Measurements from ENCODE around the gene TSHZ3.

Gene TSHZ3

GRCh38 chr19:31349160-31349881 lies at the start of gene TSHZ3:
Gene TSHZ3 (minus strand): TSS chr19:31349436. CDS start chr19:31349219, 217 bp downstream.
- DNase-seq (ENCODE audit: extremely low read depth in 1 of 2, low read depth in 1 of 2): no peak

DNA sequence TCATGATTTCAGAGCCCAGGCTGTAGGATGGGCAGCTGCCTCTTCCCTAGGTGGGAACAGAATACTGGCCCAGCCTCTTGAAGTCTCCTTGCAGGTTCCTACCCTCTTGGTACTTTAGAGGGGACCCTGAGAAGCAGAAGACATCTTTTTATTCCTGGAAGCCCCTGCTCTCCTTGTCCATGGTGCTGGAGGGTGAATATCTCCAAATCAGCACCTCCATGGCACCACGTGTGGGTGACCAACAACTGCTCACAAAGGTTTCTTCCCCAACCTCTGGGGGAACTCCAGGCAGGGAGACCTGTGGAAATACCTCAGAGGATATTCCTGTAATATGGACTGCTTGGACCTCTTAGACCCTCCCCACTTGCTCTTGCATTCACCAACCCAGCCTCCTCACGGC lies 48.1 kb upstream of the TSHZ3 start:
- no peak for DNase-seq (ENCODE audit: extremely low read depth in 1 of 2, low read depth in 1 of 2)

DNA sequence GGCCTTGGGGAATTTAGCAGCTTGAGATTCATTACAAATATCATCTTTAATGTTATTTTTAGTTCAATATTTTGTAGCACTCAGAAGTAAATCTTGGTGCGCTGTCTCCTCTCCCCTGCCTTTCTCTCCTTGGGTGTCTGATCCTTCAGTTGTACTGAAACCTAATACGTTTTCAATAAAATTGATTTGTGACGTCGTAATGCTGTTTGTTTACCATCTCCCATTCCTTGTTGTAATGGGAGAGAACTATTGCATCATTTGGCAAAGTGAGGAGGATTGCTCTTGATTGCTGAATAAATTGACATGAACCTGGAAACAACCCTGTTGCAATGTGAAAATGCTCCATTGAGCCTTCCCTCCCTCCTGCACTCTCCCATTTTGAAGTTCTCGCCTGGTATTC lies 43.2 kb upstream of the TSHZ3 start:
- no peak for DNase-seq (ENCODE audit: extremely low read depth in 1 of 2, low read depth in 1 of 2)

DNA sequence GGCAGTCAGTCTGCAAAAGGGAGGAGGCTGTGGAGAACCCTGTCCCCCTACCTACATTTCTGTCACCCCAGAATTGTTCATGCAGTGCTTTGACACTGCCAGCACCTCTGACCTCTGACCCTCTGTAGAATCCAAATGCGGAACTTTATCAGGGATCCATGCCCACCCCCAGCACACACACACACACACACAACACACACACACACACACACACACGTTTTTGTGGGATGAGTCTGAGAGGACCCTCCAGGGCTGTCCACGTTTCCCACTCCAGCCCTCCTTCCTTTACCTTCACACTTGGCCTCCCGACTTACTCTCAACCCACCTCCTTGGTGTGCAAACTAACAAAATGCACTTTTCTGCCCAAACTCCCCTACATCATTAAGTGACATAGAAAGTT lies 42.3 kb upstream of the TSHZ3 start:
- DNase-seq (ENCODE audit: extremely low read depth in 1 of 2, low read depth in 1 of 2): no peak

- DNase-seq (ENCODE audit: extremely low read depth in 1 of 2, low read depth in 1 of 2): no peak
Measured at GRCh38 chr19:31390711-31391110, 41.5 kb upstream of the TSHZ3 start.

GRCh38 chr19:31389874-31390273 lies 40.6 kb upstream of the TSHZ3 start:
- DNase-seq (ENCODE audit: extremely low read depth in 1 of 2, low read depth in 1 of 2): no peak

DNA sequence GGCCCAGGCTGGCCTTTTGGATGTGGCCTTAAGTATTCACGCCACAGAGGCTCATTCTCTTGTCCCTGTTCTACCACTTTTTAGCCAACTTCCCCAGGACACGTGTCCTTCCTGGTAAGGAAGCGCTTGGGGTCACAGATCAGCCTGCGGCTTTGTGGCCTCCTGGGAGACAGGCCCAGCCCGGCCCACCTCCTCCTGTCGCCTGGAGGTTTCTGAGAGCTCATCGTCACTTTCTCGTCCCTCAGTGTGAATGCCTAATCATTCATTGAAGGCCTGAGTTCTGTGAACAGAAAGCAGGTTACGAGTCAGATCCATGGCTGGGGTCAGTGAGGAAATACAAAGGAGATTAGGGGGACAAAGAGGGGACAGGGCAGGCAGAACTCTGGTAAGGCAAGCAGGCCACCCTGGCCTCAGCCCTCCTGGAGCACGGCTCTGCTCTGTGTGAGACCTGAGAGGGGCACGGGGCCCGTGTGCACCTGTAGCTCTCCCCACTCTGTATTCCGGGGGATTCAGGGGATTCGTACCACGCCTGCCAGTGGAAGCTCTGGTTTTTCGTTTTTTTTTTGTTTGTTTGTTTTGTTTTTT lies 38.6 kb upstream of the TSHZ3 start:
- DNase-seq (ENCODE audit: extremely low read depth in 1 of 2, low read depth in 1 of 2): no peak

DNA sequence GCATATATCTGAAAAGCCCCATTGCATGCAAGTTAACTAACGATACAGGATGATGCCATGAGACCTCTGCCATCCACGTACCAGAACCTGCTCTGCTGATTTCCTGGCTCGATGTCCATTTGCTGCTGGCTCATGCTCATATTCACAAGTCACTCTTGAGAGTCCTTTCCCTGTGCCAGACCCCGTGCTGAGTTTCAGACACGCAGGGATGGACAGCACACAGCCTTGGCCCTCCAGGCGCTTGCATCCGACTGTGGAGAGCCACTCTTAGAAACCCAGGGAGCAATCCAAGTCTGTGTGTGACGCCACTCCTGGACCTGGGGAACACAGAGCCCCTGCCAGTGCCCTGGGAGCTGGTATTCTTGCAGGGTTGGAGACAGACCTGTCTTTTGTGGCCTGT lies 37.6 kb upstream of the TSHZ3 start:
- DNase-seq (ENCODE audit: extremely low read depth in 1 of 2, low read depth in 1 of 2): no peak

DNA sequence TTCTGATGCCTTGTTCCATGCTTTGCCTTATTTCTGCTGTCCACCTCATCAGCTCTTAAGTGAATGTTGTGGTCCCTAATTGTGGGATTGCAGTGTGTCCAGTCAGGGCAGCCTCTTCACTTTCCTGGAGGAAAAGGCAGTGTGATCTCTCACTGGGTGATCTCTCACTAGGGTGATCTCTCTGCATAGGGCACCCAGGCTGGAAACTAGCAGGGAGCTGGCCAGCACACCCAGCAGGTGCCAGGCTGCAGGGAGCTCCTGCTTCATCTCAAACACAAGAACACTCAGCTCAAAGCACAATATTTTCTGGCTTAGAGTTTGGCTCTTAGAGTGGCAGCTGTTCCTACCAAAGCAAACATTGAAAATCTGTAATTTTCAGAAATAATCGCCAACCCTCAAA lies 36.5 kb upstream of the TSHZ3 start:
- no peak for DNase-seq (ENCODE audit: extremely low read depth in 1 of 2, low read depth in 1 of 2)

GRCh38 chr19:31383553-31383952 lies 34.3 kb upstream of the TSHZ3 start:
- no peak for DNase-seq (ENCODE audit: extremely low read depth in 1 of 2, low read depth in 1 of 2)

DNA sequence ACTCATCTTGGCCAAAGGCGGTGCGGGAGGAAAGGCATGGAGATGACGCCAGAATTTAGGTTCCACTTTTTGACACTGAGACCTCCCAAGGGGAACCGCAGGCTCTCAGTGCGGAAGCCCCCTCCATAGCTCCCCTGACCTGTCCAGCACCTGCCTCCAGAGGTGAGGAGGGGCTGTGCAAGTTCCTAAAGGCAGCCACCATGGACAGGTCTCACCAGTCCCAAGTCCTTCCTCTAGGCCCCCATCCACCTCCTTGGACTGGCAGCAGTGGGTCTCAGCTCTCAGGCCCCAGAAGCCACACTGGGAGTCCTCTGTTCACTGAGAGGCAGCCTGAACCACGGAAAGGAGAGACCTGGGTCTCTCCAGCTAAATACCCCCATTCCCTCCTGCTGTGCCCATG lies 31.6 kb upstream of the TSHZ3 start:
- DNase-seq (ENCODE audit: extremely low read depth in 1 of 2, low read depth in 1 of 2): no peak

GRCh38 chr19:31378404-31378803 lies 29.2 kb upstream of the TSHZ3 start:
- DNase-seq (ENCODE audit: extremely low read depth in 1 of 2, low read depth in 1 of 2): no peak

DNA sequence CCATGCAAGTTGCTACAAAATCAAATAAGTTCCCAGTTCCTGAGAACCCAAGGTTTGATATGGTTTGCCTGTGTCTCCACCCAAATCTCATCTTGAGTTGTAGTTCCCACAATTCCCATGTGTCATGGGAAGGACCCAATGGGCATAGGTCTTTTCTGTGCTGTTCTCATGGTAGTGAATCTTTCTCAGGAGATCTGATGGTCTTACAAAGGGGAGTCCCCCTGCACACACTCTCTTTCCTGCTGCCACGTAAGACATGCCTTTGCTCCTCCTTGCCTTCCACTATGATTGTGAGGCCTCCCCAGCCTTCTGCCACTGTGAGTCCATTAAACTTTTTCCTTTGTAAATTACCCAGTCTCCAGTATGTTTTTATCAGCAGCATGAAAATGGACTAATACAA lies 28.5 kb upstream of the TSHZ3 start:
- DNase-seq (ENCODE audit: extremely low read depth in 1 of 2, low read depth in 1 of 2): no peak

DNA sequence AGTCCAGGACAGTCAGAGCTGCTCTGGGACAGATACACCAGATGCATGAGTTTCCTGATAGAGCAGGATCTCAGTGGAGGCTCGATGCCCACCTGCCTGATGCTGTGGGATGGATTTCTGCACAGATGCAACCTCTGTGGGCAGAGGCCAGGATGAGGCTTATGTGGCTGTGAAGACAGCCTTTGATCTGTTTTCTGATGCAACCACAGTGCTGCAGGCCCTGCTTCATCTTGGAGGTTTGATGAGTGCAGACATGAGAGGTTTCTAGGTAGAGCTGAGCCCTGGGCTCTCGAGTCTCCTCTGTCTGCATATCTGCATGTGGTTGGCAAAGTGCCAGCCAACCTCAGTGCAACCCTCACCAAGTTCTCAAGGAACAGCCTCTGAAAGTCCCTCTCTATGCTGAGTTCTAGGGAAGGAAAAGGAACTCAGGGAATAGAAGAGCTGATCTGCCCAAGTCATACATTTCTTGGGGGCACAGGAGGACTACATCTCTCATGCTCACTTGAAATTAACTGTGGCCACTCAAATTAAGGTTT lies 23.1 kb upstream of the TSHZ3 start:
- no peak for DNase-seq (ENCODE audit: extremely low read depth in 1 of 2, low read depth in 1 of 2)

DNA sequence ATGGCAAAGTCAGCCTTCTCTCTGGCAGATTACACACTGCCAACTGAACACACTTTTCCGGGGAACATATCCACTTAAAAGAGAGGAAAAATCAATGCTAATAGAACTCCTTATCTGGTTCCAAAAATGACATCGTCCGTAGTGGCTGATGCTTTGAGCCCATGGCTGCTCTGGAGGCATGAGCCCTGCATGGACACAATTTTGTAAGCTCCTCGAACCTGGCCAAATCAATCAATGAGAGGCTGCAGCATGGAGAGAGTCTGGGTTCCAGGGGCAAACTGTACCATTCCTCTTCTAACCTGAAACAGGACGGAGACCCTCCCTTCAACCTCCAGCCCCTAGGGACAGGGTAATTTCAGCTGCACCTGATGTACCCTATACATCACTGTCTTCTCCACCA lies 21.0 kb upstream of the TSHZ3 start:
- no peak for DNase-seq (ENCODE audit: extremely low read depth in 1 of 2, low read depth in 1 of 2)

DNA sequence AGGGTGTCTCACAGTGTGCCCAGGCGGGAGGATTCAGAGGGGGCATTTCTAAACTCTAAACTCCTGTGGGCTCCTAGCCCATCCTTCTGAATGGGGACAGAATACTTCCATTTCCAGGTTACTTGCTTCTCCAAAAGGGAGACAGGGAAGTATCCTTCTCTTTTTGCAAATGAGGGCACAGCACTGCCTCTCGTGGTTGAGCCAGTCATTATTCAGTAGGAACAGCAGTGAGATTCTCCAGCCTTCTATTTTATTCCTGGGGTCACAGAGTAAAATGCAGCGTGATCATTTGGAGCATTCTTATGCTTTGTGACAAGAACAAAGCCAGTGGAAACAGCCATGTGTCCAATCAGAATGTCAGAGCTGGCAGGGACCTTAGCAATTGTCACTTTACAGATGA lies 15.7 kb upstream of the TSHZ3 start:
- DNase-seq (ENCODE audit: extremely low read depth in 1 of 2, low read depth in 1 of 2): no peak

DNA sequence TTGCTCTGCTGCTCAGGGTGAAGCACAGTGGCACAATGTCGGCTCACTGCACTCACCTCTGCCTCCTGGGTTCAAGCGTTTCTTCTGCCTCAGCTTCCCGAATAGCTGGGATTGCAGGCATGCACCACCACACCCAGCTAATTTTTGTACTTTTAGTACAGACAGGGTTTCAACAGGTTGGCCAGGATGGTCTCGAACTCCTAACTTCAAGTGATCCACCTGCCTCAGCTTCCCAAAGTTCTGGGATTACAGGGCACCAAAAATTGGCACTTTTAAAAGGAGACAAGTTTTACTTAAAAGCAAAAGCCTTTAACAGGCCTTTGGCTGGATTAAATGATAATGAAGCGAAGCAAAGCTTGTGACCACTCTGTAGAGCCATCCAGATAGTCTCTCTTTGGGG lies 12.5 kb upstream of the TSHZ3 start:
- DNase-seq (ENCODE audit: extremely low read depth in 1 of 2, low read depth in 1 of 2): no peak

GRCh38 chr19:31357315-31357673 lies 8.1 kb upstream of the TSHZ3 start:
- DNase-seq (ENCODE audit: extremely low read depth in 1 of 2, low read depth in 1 of 2): no peak

GRCh38 chr19:31356587-31357314 lies 7.5 kb upstream of the TSHZ3 start:
- DNase-seq (ENCODE audit: extremely low read depth in 1 of 2, low read depth in 1 of 2): peak in 1 of 2 donors; percentile 37

DNA sequence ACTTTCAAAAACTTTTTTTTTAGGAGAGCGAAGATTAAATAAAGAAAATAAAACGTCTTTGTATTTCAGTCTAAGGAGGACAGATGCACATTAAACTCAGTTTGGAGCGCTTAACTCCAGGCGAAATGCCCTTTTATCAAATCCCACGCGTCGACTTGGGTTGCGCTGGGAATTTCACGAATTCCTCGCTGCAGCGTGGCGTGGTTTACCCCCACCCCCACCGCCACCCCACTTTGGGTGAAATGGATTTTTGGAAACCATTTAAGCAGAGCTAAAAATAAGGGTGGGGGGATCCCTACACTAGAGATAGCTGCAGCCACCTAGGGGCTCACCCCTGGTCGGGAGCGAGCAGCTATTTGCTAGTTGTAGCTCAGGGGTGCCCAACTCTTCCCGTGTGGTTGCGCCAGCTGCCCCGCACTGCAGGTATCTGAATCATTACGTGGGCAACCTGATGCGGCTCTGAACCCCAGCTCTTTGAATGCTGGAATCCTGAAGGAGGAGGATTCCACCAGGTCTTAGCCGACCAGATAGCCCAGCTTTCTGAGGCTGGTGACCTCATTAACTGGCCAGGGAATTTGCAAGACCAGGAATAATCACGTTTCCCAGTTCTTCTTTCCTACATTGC lies 6.5 kb upstream of the TSHZ3 start:
- no peak for DNase-seq (ENCODE audit: extremely low read depth in 1 of 2, low read depth in 1 of 2)

GRCh38 chr19:31354799-31355664 lies 5.8 kb upstream of the TSHZ3 start:
- DNase-seq (ENCODE audit: extremely low read depth in 1 of 2, low read depth in 1 of 2): no peak

Measured in stimulated activated CD8-positive, alpha-beta memory T cell treated with anti-CD3 and anti-CD28 coated beads, Interleukin-7, amount 100 ng/mL, for 48 hours (primary cell).